Spinal cord (tissue), 10 donors: ENCODE measurements around the gene SORCS2. TPM values are rescaled to one million over a fixed set of nuclear protein-coding genes. Genes with fewer than 3 reads are reported as not detected.

Experiments used
- DNase-seq, 6 donors: peaks; one replicate each; pipeline versions ENCODE4 v3.0.0 to v3.0.0-alpha.2; 2013 to 2015; ENCODE audit warnings: low spot score in 6 of 6, low read depth in 4 of 6
- H3K27ac ChIP-seq: one replicate; pipeline ENCODE4 v1.5.1; 2013; ENCODE audit warnings: low read depth, low read length, control low read depth
- H3K27me3 ChIP-seq: one replicate; pipeline ENCODE4 v1.6.1; 2013; ENCODE audit warnings: low read length; ENCODE audit not compliant: control insufficient read depth, insufficient read depth
- H3K36me3 ChIP-seq: one replicate; pipeline ENCODE4 v1.6.1; 2013; ENCODE audit warnings: low read length; ENCODE audit not compliant: control insufficient read depth, insufficient read depth
- H3K4me1 ChIP-seq: one replicate; pipeline ENCODE4 v1.6.1; 2013; ENCODE audit warnings: low read length; ENCODE audit not compliant: control insufficient read depth, insufficient read depth
- H3K4me3 ChIP-seq: one replicate; pipeline ENCODE4 v1.5.1; 2013; ENCODE audit warnings: low read depth, low read length, control low read depth
- H3K9me3 ChIP-seq: one replicate; pipeline ENCODE4 v1.6.1; 2013; ENCODE audit warnings: low read length; ENCODE audit not compliant: control insufficient read depth, insufficient read depth
- WGBS: methylation state at CpG from one replicate; pipeline ENCODE4 v1.1.5; 2013; ENCODE audit warnings: missing lambda C conversion rate; ENCODE audit not compliant: insufficient coverage; 5-methylcytosine and 5-hydroxymethylcytosine counted together
- polyA plus RNA-seq, 2 donors: library from polyadenylated mRNA; unstranded; fragments of 120-200 nt; gene quantifications; one replicate each; pipeline ENCODE4 v1.2.1, GENCODE V29; 2013; ENCODE audit not compliant: insufficient read length in 2 of 2
- total RNA-seq, 2 donors: library from RNA; depleted of rRNA in 1 of 2; stranded (reverse); fragments of 120-200 nt in 1 of 2; fragments of >200 nt in 1 of 2; gene quantifications; one replicate each; pipeline versions ENCODE4 v1.2.3 to v1.2.4, GENCODE V29; 2013 to 2014
- donor health status: healthy.

The SORCS2 gene
- total and polyA plus RNA-seq, 4 donors, result 7.3 to 24.8 (median 16.5) TPM

- Histone ChIP-seq H3K9me3 (no peaks in the 10 kb centered on the region), H3K27ac (no peak overlapping the region), H3K27me3 (peaks cover 39% of the 10 kb centered on the region), H3K36me3 (no peaks in the 10 kb centered on the region), H3K4me3 (no peak overlapping the region), H3K4me1 (peaks cover 30% of the 10 kb centered on the region)
- WGBS, result 57% methylated on average over 11 of the region's 11 CpGs
- no peak for DNase-seq
Measured at GRCh38 chr4:7189475-7190277, 2.7 kb upstream of the SORCS2 start.

GRCh38 chr4:7190278-7190594 lies 2.1 kb upstream of the SORCS2 start:
- Histone ChIP-seq H3K4me3 (no peak overlapping the region), H3K4me1 (peaks cover 36% of the 10 kb centered on the region), H3K27me3 (peaks cover 43% of the 10 kb centered on the region), H3K9me3 (no peaks in the 10 kb centered on the region), H3K36me3 (no peaks in the 10 kb centered on the region), H3K27ac (no peak overlapping the region)
- no peak for DNase-seq
- 94% methylated on average over 2 of the region's 2 CpGs for WGBS

DNA sequence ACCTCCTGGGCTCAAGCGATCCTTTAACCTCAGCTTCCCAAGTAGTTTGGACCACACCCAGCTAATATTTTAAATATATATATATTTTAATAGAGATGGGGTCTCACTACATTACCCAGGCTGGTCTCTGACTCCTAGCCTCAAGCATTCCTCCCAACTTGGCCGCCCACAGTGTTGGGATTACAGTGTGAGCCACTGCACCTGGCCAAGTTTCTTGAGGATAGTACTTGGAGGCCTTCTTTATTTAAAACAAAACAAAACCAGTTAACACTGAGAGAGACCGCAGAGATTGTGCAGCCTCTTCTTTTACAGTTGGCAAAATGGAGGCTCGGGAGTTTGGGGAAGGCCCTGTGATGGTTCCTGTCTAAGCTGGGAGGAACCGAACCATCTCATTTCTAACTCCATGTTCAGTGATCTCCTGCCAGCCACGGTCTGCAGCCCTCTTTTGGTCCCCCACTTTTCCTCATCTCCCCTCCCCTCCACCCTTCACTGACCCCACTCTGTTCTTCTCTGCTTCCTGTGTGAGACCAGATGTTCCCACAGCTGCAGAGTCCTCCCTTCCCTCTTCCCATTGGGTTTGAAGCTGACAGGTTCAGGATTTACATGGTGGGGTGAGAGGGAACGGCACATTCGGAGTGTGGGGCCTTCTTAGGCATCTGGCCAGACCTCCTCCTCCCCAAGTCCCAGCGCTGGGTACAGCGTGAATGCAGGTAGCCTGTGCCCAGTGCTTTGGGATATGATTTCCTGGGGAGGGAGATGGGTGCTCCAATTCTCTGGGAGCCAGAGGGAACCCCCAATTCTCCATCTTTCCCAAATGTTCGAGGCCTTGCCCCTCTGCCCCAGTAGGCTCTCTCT lies 1.4 kb upstream of the SORCS2 start:
- 69% methylated on average over 4 of the region's 11 CpGs for WGBS
- Histone ChIP-seq H3K4me3 (no peak overlapping the region), H3K36me3 (no peaks in the 10 kb centered on the region), H3K9me3 (no peaks in the 10 kb centered on the region), H3K4me1 (peaks cover 38% of the 10 kb centered on the region), H3K27me3 (peaks cover 43% of the 10 kb centered on the region), H3K27ac (no peak overlapping the region)
- DNase-seq, result no peak

GRCh38 chr4:7191546-7192251 lies 639 bp upstream of the SORCS2 start:
- H3K27ac ChIP-seq, result no peak overlapping the region
- WGBS, result 70% methylated on average over 21 of the region's 22 CpGs

GRCh38 chr4:7193030-7193958 lies 956 bp downstream of the SORCS2 start:
- WGBS, result 1% methylated on average over 62 of the region's 62 CpGs
- Histone ChIP-seq H3K4me1 (peaks cover 45% of the 10 kb centered on the region), H3K27me3 (peaks cover 35% of the 10 kb centered on the region), H3K4me3 (peak overlapping the region; percentile 61), H3K27ac (no peak overlapping the region), H3K9me3 (no peaks in the 10 kb centered on the region), H3K36me3 (peaks cover 3% of the 10 kb centered on the region)
- peak in 2 of 6 donors; percentile 67 to 73 for DNase-seq

More at GRCh38 chr4:7191546-7192251, 639 bp upstream of the SORCS2 start:
- Histone ChIP-seq H3K36me3 (no peaks in the 10 kb centered on the region), H3K27me3 (peaks cover 41% of the 10 kb centered on the region), H3K9me3 (no peaks in the 10 kb centered on the region), H3K4me3 (peak overlapping the region; percentile 24), H3K4me1 (peaks cover 38% of the 10 kb centered on the region)
- no peak for DNase-seq

GRCh38 chr4:7194251-7195140 lies 2.2 kb downstream of the SORCS2 start:
- WGBS, result 41% methylated on average over 4 of the region's 6 CpGs
- peaks cover 12% of the 10 kb centered on the region for H3K36me3 ChIP-seq
- H3K27me3 ChIP-seq, result peaks cover 27% of the 10 kb centered on the region
- peak in 2 of 6 donors; percentile 33 to 48 for DNase-seq
- no peaks in the 10 kb centered on the region for H3K9me3 ChIP-seq
- no peak overlapping the region for H3K27ac ChIP-seq
- H3K4me3 ChIP-seq, result no peak overlapping the region
- peaks cover 47% of the 10 kb centered on the region for H3K4me1 ChIP-seq

- Histone ChIP-seq H3K27ac (no peak overlapping the region), H3K36me3 (peaks cover 17% of the 10 kb centered on the region), H3K27me3 (peaks cover 25% of the 10 kb centered on the region), H3K4me3 (no peak overlapping the region), H3K4me1 (peaks cover 52% of the 10 kb centered on the region), H3K9me3 (no peaks in the 10 kb centered on the region)
- no peak for DNase-seq
- WGBS, result 97% methylated on average over 4 of the region's 5 CpGs
Measured at GRCh38 chr4:7195141-7195515, 2.8 kb downstream of the SORCS2 start.

- H3K27ac ChIP-seq, result no peak overlapping the region
- 43% methylated on average over 9 of the region's 14 CpGs for WGBS
- H3K27me3 ChIP-seq, result peaks cover 23% of the 10 kb centered on the region
- peaks cover 18% of the 10 kb centered on the region for H3K36me3 ChIP-seq
- no peaks in the 10 kb centered on the region for H3K9me3 ChIP-seq
- DNase-seq, result peak in 2 of 6 donors; percentile 57 to 63
- peaks cover 57% of the 10 kb centered on the region for H3K4me1 ChIP-seq
- H3K4me3 ChIP-seq, result no peak overlapping the region
Measured at GRCh38 chr4:7195546-7196287, 3.4 kb downstream of the SORCS2 start.
